GM21825 (cell line): ENCODE results near the gene PRKCE.

Source experiments
- ATAC-seq: cut with Tn5 transposase; IDR thresholded peaks from one replicate; pipeline ENCODE4 v1.9.1; 2021; ENCODE audit warnings: mild to moderate bottlenecking, moderate library complexity; ENCODE audit not compliant: unreplicated experiment

The PRKCE gene

DNA sequence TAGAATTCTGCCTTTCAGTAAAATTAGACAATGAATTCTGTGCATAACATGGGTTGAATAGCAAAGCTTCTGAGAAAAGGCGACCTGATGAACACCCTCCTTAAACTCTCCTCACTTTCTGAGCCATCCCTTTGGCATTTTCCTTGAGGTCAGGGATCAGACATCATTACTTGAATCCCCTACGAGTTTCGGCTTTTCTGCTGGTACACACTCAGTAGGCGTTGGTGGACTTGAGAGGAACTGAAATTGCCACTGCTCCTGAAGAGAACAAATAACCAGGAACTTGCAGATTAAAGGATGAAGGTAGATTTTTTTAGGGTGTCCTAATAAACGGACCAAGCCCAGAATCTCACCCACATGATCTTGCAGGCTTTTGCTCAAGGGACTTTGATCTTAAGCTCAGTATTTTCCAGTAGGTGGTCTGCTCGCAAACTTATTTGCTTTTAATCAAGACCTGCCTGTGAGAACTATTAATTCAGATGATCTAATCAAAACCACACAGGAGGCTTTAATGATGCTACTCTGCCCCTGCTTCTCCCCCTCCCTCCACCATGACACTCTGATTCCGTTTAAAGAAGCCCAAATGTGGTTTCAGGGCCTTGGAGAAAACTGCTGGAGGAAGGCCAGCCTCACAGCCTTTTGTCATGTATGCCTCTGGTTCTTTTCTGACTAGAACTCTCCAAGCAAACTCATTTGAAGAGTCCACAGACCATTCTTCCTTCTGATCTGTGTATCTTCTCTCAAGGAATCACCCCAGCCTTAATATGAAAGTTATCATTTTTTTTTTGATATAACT lies 124.9 kb downstream of the PRKCE start:
- ATAC-seq: no peak

DNA sequence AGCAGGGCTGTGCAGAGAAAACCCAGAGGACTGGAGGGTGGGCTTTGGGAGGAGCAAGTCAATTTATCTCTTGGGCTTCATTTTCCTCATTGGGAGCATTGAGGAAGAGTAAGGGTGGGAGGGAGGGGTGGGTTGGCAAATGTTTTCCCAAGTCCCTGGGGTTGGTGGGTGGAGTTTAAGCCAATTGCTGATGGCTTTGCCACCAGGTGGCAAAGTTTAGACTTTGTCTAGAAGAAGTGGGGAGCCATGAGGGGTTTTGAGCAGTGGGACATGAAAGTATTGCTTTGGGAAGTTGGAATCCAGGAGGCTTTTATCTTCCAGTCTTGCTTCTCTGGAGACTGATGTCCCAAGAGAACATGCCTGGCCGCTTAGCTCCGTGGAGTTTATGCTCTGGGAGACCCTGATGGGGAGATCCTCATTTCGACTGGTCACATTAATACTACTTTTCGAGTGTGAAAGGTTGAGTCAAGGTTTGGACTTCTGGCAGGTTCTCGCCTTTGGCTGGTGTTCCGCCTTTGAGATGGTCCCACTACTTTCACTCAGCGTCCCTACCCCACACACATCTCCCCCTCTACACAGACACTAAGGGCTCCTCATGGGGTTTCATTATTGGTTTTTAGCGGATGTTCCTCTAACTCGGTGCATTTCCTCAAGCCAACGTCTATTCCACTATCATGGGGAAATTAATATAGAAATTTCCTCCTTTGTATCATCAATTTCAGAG lies 126.7 kb downstream of the PRKCE start:
- ATAC-seq: no peak

DNA sequence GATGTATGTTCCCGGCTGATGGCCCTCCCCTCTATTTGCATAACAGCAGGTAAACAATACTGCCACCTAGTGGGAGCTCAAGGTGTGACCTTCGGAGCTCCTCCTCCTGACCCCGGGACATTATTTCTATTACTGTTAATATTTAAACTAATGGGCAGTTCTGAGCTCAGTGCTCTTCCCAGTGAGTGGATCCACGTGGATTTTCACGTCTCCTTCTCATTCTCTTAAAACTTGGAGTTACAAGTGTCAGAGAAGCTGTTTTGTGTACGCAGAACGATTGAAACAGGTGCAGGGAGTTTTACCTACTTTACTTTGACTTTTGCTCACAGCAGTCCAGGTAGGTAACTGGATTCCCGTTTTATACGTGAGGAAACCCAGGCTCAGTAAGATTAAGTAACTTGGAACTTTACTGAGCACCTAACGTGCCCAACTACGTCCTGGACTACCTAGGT lies 127.3 kb downstream of the PRKCE start:
- ATAC-seq: no peak

DNA sequence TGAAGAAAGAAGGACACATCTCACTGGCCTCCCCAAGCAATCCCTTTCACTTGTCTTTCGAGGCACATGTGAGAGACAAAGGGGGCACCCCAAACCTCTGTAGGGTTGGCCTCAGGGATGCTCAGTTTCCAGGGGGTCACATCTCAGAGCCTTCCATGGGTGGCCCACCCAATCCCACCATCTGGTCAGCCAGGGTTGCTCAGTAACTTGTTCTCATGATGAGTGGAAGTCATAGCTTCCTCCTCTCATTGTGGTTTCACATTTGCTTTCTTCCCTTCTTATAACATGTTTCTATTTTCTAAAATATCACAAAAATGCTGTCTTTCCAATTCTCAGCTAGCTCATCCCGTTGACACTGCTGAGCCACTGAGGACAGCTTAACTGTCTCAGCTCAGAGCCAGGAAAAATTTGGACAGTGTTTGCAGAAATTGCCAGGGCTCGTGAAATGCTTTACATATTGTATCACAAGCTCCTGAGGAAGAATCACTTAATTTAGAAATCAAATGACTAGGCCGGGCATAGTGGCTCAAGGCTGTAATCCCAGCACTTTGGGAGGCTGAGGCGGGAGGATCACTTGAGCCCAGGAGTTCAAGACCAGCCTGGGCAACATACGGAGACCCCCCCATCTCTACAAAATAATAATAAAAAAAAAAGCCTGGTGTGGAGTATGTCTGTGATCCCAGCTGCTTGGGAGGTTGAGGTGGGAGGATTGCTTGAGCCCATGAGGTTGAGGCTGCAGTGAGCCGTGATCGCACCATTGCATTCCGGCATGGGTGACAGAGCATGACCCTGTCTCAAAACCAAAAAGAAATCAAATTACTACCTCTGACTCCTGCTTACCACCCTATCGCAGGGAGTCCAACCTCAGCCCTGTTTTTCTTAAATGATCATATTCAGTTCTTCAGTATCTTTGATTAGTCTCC lies 129.3 kb downstream of the PRKCE start:
- no peak for ATAC-seq

DNA sequence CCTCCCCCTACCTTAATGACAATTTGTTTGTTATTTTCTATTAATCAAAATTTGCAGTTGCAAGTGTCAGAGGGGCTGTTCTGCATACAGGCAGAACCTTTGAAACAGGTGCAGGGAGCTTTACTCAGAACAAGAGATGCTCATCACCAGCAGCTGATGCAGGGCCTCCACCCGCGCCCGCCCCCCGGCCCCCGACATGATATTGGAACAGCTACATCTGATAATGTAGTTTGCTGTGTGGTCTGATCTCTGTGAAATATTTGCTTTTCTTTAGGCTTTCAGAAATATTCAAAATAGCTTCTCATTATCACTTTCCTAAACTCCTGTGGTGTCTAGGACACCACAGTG lies 130.0 kb downstream of the PRKCE start:
- no peak for ATAC-seq

DNA sequence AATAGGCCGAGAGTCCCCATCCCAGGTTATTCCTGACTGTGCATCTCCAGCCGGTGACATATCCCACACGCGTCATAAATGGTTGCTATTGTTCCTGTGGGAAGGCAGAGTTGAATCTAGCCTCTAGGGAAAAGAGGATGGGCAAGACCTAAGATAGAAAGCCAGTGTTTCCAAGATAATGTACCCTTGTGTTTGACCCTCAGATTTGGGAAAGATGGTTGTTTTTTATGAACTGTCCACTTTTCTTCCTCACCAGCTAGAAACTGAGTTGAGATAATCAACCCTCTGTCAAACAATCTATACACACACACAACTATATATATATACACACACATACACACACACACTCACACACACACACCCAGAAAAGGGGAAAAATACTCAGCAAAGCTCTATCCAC lies 131.0 kb downstream of the PRKCE start:
- no peak for ATAC-seq

DNA sequence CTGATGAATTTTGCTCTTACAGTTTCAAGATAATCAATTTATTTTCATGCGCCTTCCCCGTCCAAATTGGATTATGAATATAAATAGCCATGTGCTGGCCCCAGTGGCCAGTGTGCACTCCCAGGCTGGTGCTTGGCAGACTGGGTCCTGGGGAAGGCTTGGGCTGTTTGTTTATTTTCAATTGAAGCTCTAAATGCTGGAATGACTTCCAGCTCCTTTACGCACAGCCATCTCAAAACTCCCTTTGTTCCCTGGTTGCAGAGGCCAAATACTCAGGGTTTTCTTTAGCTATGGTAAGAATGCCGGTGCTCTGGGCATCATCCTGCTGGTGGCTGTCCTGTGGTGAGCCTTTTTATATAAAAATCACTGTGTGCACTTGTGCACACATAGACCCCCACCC lies 131.5 kb downstream of the PRKCE start:
- ATAC-seq: no peak

DNA sequence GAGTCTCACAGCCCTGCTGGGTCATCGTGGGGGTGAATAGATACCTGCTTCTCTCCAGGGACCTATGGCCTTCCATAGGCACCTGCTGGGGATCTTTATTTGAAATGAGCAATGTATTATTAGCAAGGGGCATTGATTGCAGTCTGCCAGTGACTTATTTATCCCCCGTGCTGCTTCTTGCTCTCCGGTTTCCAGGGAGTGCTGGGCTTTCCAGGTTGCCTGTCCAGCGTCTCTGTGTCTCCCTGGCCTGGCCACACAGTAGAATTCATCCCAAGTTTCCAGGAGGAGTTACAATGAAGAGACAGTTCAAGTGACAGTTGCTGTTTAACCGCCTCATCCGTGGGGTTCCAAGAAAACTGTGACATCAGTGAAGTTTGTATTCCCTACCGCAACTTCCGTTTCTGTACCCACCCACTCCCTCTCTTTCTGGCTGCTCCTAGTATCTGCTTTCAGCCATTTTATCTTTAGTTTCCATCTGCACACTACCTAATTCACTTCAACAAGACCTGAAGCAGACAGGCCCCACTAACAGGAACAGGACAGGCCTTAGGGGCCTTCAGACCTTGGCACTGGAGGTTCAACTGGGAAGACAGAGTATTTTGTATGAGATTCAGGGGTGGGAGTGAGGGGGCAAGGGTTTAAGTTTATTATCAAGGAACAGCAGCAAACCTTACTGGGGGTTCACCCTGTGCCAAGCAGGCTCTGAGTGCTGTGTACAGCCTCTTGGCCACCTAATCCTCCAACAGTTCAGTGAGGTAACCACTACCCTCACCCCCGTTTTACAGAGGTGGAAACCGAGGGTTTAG lies 134.8 kb downstream of the PRKCE start:
- ATAC-seq: no peak

DNA sequence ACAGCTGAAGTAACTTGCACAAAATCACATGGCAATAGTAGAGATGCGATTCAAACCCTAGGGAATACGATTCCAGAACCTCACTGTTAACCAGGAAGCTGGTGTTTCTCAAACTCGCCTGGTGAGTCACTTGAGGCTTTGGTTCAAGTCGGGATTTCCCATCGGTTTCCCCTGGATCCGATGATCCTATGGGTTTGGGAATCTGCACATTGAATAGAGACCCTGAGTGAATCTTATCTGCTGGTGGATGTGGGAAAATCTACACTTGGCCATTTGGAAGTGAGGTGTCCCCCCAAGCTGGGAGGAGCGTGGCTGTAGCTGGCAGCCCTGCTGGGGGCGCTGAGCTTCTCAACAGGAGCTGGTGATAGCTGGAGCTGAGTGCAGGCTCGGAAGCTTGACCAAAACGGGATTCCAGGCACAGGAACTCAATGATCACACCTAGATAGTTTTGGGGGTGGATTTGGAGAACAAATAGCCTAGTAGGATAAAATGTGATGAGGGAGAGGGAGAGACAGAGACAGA lies 135.4 kb downstream of the PRKCE start:
- no peak for ATAC-seq

DNA sequence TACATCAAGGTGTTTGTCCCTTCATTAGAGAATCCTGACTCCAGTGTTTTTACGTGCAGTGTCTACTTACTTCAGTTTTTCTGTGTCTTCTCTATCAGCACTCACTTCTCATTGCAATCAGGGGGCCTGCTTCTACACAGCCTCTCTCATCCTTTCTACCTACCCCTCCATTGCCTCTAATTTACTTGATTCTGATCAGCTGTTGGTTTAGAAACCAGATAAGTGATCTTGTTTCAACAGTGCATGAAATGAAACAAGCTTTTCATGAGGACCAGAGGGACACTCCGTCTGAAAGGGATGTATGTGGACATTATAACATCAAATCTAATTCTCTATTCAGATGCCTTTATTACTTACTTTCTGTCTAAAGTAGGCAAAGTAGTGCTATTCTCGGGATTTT lies 136.9 kb downstream of the PRKCE start:
- no peak for ATAC-seq

DNA sequence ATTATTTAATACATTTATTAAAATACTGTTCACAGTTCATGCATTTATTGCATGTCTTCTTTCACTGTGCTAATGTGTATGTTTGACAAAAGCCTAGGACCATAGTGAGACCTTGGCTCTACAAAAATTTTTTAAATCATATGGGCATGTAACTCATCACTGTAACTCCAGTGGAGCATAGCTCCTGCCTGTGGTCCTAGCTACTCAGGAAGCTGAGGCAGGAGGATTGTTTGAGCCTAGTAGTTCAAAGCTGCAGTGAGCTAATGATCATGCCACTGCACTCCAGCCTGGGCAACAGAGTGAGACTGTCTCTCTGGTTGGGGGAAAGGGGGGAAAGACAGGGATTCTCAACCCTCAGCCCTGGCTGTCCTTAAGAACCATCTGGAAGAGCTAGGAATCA lies 137.8 kb downstream of the PRKCE start:
- ATAC-seq: no peak

DNA sequence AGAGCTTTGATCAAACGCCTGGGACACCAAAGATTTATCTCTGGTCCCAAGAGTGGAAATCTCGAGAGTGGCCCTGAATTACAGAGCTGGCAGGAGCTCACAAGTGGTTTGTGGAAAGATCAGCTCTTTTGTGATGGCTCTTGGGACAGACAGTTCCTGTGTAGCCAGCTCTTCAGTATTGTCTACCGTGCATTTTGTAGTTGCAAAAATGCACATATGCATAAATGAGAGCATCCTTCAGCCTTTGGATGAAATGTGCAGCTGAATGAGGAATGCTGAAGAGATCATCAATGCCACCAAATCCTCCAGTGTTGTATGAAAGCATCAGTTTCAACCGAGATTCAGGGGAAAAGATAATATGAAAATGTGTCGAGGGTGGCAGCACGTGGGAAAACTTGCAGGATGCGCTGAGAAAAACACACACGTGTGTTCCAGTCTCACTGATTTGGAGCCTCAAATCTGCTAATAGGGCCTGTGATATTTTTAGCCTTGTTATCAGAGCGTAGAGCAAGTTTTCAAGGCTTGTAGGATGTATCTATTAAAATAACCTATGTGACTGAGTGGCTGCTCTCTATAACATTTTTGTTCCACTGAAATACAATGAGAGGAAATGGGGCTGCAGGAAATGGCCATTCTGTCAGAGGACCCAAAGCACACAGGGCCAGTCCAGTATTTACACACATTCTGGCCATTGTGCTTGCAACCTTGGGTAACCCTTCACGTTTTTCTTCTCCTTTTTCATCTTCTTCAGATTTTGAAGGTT lies 138.7 kb downstream of the PRKCE start:
- no peak for ATAC-seq

DNA sequence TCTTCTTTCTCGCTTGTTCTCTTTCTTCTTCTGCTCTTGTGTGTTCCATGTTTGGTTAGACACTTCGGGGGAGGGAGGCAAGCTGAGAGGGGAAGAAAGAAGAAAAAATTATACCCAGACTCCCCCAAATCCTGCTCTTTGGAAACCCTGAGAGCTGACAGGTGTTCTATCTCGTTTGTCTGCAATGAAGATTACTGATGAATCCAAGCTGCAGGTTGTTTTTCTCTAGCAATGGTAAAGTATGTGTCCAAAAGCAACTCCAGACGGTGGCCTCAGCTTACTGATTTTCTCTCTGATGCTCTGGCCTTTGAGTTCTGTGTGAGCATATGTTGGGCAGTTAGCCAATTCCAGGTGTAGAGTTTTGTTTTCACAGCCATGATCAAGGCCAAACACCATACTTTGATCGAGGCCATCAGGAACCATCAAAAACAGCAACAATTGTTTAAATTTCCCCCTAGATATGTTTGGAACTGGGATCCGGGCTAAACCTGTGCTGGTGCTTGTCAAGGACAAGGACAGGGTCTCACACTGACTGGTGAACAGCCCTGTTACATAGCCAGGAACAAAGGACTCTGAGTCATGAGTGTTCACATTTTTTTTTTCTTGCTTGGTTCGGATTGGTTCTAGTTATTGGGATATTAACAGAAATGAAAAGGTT lies 142.0 kb downstream of the PRKCE start:
- ATAC-seq: no peak

DNA sequence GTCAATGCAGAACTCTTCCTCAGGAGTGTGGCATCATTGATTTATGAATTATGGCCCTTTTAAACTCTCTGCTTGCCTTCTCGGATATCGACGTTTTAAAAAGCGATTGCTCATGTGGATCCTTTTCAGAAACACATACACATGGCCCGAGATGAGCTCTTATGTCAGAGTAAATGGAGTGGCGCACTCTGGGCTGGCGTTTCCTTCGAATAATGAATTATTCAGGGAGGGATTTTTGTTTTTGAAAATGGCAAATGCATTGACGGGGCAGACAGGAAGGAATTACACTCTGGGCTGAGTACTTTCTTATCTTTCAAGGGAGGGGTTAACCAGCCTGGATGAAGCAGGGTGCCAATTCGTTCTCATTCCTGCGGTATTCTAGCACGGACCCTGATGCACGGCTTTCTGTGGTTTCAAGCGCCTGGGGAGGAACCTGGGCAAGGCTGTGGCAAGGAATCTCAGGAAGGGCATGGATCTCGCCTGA lies 142.7 kb downstream of the PRKCE start:
- ATAC-seq: no peak

DNA sequence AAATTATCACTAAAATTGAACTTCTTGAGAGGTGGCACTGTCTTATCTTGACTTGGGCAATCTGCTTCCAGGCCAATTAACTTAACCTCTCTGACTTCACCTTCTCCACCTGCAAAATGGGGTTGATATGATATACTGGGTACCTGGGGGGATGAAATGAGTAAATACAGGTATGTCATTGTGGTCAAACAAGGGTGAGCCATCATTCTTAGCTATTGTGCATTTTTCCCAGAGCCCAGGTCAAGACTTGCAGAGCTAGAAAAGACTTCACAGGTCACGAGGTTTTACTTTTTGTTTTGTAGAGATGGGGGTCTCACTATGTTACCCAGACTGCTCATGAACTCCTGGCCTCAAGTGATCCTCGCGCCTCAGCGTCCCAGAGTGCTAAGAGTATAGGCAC lies 145.0 kb downstream of the PRKCE start:
- no peak for ATAC-seq

DNA sequence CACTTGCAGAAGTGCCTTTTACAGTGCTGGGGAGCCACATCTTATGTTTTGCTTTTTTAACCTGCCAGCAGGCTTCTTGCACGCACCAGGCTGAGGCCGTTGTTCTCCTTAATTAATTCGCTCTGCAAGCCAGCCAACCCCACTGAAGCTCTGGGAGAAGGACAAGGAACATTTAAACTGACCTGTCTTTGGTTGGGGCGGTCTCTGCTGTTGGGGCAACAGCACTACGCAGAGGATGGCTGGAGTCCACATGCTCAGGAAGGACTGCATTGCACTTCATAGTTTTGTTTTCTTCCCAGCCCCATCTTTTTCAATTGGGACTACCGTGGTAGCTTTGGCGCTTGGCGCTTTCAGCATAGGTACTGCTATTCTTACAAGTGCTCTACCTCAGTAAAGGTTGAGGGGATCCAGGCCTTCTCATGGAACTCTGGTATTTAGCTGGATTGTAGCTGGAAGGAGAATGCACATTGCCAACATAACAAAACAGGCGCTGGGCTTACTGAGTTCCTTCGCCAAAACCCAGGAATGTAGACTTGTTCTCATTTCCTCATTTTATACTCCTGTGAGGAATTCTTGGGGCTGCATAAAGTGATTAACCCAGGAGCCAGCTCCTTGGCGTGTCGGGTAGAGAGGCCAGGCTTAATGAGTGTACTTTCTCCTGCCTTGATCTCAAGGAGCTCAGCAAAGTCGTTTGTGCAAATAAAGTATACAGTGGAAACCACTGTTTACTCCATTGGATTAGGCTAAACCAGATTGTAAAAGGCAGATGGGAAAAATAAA lies 146.2 kb downstream of the PRKCE start:
- ATAC-seq: no peak

DNA sequence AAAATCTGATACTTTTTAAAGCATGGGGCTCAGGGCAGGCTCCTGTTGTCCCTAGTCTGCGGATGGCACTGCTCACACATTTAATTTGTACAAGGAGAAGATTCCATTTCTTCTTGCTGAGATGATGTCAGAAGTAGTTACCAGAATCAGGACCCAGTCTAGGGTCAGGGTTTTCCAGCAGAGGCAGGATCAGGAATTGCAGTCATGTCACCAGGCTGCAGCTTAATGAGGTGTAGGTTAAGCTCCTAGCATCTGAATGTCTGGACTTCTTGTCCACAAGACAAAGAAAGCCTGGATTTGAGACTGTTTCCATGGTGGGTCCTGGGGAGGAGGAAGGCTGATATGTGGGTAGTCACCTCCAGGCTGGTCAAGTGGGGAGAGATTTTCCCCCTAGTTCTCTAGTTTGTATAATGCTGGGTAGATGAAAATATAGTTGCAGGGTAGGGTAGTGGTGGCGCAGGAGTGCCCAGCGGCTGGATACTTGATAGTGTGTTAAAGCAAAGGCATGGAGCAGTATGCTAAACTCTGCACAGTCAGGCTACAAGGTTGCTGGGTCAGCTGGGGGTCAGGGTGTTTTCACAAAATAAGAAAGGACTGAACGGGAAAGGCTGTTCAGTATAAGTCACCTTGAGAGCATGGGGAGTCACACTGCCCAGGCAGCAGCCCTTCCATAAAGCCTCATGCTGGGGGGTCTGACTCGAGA lies 148.4 kb downstream of the PRKCE start:
- no peak for ATAC-seq
